HepG2 (cell line): Measurements from ENCODE around the gene TSKU. TPM values are rescaled to one million over a fixed set of nuclear protein-coding genes. Genes with fewer than 3 reads are reported as not detected.
"Not testable (repeated sequence)": the region's sequence is repeated elsewhere in the genome, so short reads cannot be mapped to it uniquely, and the experiment has no call there.

Experiments
- ATAC-seq: fragments of 200-7000 bp; cut with Tn5 transposase; 3 replicates; pipeline ENCODE4 v1.9.1; 2020; ENCODE audit warnings: mild to moderate bottlenecking, moderate library complexity
- BruUV-seq: library from RNA; stranded (reverse); fragments of 400-500 nt; replicated peaks from 2 replicates; lab custom pipeline; 2021; lab: Mats Ljungman, UMichigan
- CTCF ChIA-PET: fragments of 300-600 bp; formaldehyde crosslinking; extraction: SDS; loops from one replicate; lab custom pipeline; 2021; ENCODE audit warnings: low total read pairs, inconsistent platforms, low intra/inter-chr PET ratio; lab: Yijun Ruan, JAX
- POLR2A ChIA-PET: fragments of 350-600 bp; sonication (Branson Sonifier 250); formaldehyde crosslinking; loops from one replicate; lab custom pipeline; 2020; ENCODE audit warnings: antibody characterized with exemption, inconsistent platforms; lab: Yijun Ruan, JAX
- DNase-seq: peaks from one replicate; pipeline ENCODE4 v3.0.0-alpha.2; 2015; ENCODE audit warnings: low spot score
- FAIRE-seq: peaks from 3 replicates; lab custom pipeline; 2011; peaks lifted over from hg19 to GRCh38; lab: Jason Lieb, UNC
- H2AFZ ChIP-seq: one replicate; pipeline ENCODE4 v1.6.1; 2011; ENCODE audit warnings: low read length, inconsistent platforms
- H3K27ac ChIP-seq: fragments of 300-600 bp; 3 replicates; pipeline ENCODE4 v1.8.0; 2011; ENCODE audit warnings: mixed run types, mild to moderate bottlenecking, mixed read lengths, low read length, inconsistent platforms; ENCODE audit not compliant: insufficient read depth; ENCODE audit errors: extremely low read length
- H3K27me3 ChIP-seq, 2 experiments: fragments of 200-600 bp in 1 of 2; 2 replicates in 1 of 2; 3 replicates in 1 of 2; pipeline versions ENCODE4 v1.6.0 to v1.8.0; 2011; ENCODE audit warnings: low read length in 2 of 2, mild to moderate bottlenecking in 2 of 2, moderate library complexity in 2 of 2, inconsistent platforms in 1 of 2; ENCODE audit not compliant: insufficient read depth in 2 of 2, control insufficient read depth in 1 of 2
- H3K36me3 ChIP-seq, 2 experiments: fragments of 200-600 bp in 1 of 2; replicated peaks in 1 of 2; 2 replicates in 1 of 2; 3 replicates in 1 of 2; pipeline versions ENCODE4 v1.5.1 to v1.8.0; 2011; ENCODE audit warnings: low read length in 2 of 2, inconsistent platforms in 1 of 2; ENCODE audit not compliant: insufficient read depth in 2 of 2, control insufficient read depth in 1 of 2
- H3K4me1 ChIP-seq: 2 replicates; pipeline ENCODE4 v1.5.1; 2012; ENCODE audit warnings: low read length, inconsistent platforms; ENCODE audit not compliant: insufficient read depth
- H3K4me2 ChIP-seq: 2 replicates; pipeline ENCODE4 v1.6.0; 2011; ENCODE audit warnings: low read depth, low read length, inconsistent platforms
- H3K4me3 ChIP-seq, 3 experiments: fragments of 200-600 bp in 1 of 3; sonication (generic), shearing (Covaris generic) in 1 of 3; replicated peaks in 1 of 3; 2 replicates each; pipeline ENCODE4 v1.5.1; 2011 to 2016; ENCODE audit warnings: low read length in 3 of 3, inconsistent platforms in 2 of 3, low read depth in 2 of 3, mild to moderate bottlenecking in 2 of 3, control low read depth in 1 of 3, mixed read lengths in 1 of 3; ENCODE audit not compliant: insufficient read depth in 1 of 3
- H3K79me2 ChIP-seq: one replicate; pipeline ENCODE4 v1.6.1; 2011; ENCODE audit warnings: low read length, inconsistent platforms; ENCODE audit not compliant: insufficient read depth
- H3K9ac ChIP-seq: 2 replicates; pipeline ENCODE4 v1.6.0; 2011; ENCODE audit warnings: mild to moderate bottlenecking, low read depth, low read length, inconsistent platforms; ENCODE audit not compliant: insufficient read depth
- H3K9me3 ChIP-seq: 2 replicates; pipeline ENCODE4 v1.5.1; 2012; ENCODE audit warnings: mild to moderate bottlenecking, low read length
- H4K20me1 ChIP-seq: 2 replicates; pipeline ENCODE4 v1.6.0; 2011; ENCODE audit warnings: inconsistent platforms, mild to moderate bottlenecking, low read length, moderate library complexity; ENCODE audit not compliant: insufficient read depth
- ATF3 ChIP-seq: sonication (generic); formaldehyde crosslinking; IDR thresholded peaks from 2 replicates; pipeline ENCODE4 v1.4.0; 2020; ENCODE audit warnings: missing genetic modification reagents
- ATF4 ChIP-seq, 2 experiments: fragments of 450-650 bp in 1 of 2; sonication (generic) in 1 of 2; formaldehyde crosslinking; IDR thresholded peaks; 2 replicates each; pipeline versions ENCODE4 v1.5.0 to v1.8.0; 2020 to 2022; ENCODE audit warnings: mild to moderate bottlenecking in 1 of 2, missing genetic modification reagents in 1 of 2
- EP300 ChIP-seq, 3 experiments: sonication (generic) in 1 of 3; formaldehyde crosslinking in 1 of 3; IDR thresholded peaks; 2 replicates each; pipeline versions ENCODE4 v1.5.1 to v1.6.1; 2011 to 2020; ENCODE audit warnings: low read depth in 2 of 3, low read length in 2 of 3, borderline replicate concordance in 1 of 3, improper control_type of control experiment in 1 of 3, mild to moderate bottlenecking in 1 of 3, missing genetic modification reagents in 1 of 3, moderate library complexity in 1 of 3
- PAX8 ChIP-seq: sonication (generic); formaldehyde crosslinking; IDR thresholded peaks from 2 replicates; pipeline ENCODE4 v1.8.0; 2022; ENCODE audit warnings: mild to moderate bottlenecking, missing genetic modification reagents, borderline replicate concordance
- PITX1 ChIP-seq: sonication (generic); formaldehyde crosslinking; IDR thresholded peaks from 2 replicates; pipeline ENCODE4 v1.5.1; 2020; ENCODE audit warnings: mild to moderate bottlenecking, missing genetic modification reagents
- POGK ChIP-seq: sonication (generic); formaldehyde crosslinking; conservative IDR thresholded peaks from 2 replicates; pipeline ENCODE4 v1.8.0; 2022; ENCODE audit warnings: mild to moderate bottlenecking, moderate library complexity, missing genetic modification reagents
- PPARG ChIP-seq: conservative IDR thresholded peaks from 2 replicates; pipeline ENCODE4 v1.6.1; 2016; ENCODE audit warnings: missing biosample characterization, missing genetic modification reagents
- ZNF841 ChIP-seq: sonication (generic); formaldehyde crosslinking; IDR thresholded peaks from 2 replicates; pipeline ENCODE4 v1.8.1; 2023; ENCODE audit warnings: missing genetic modification reagents, borderline replicate concordance
- WGBS: methylation state at CpG from one replicate; pipeline ENCODE4 v1.1.6; 2017; ENCODE audit warnings: low lambda C conversion rate; 5-methylcytosine and 5-hydroxymethylcytosine counted together
- in situ Hi-C: cut with HindIII; loops from 2 replicates; pipeline ENCODE4 v1.10.0; 2017; ENCODE audit warnings: low pct_unique_long_range_greater_than_20kb; ENCODE audit not compliant: extremely low pct_ligation_motif_present
- intact Hi-C: fragments of 100-400 bp; cut with micrococcal nuclease; formaldehyde crosslinking; loops from one replicate; pipeline ENCODE4 v1.10.0; 2022; ENCODE audit not compliant: unreplicated experiment
- polyA plus RNA-seq, 8 experiments: library from polyadenylated mRNA; depleted of rRNA in 3 of 8; stranded (reverse) in 7 of 8; unstranded in 1 of 8; fragments of >200 nt; fragmentation: Illumina TruSeq in 4 of 8; extraction: Trizol in 4 of 8; gene quantifications; 2 replicates each; pipeline versions ENCODE4 v1.2.1 to v1.2.3, GENCODE V29; 2011 to 2016; ENCODE audit warnings: low read depth in 4 of 8, missing spikeins in 1 of 8, mixed read lengths in 1 of 8; ENCODE audit not compliant: insufficient read depth in 1 of 8
- total RNA-seq, 5 experiments: library from RNA; depleted of rRNA; stranded (reverse); fragments of >200 nt; fragmentation: Illumina TruSeq; extraction: Trizol; gene quantifications; 2 replicates each; pipeline ENCODE4 v1.2.3, GENCODE V29; 2016; ENCODE audit warnings: low read depth in 1 of 5

Gene TSKU
- total and polyA plus RNA-seq, 2 of the 13 experiments (the other 11 are each of a cell fraction or from before 2014, with no cell fraction given) = 20.3 to 21.4 TPM

GRCh38 chr11:76791002-76791770, 8.0 kb downstream of the TSKU start:
- 90% methylated on average over 2 of the region's 4 CpGs for WGBS
- DNase-seq, H3K9ac ChIP-seq, intact Hi-C loops, CTCF ChIA-PET, H3K36me3 ChIP-seq, H3K4me3 ChIP-seq, H3K4me2 ChIP-seq, H3K9me3 ChIP-seq, ATAC-seq, FAIRE-seq, BruUV-seq, H3K27me3 ChIP-seq, H2AFZ ChIP-seq: not testable (repeated sequence)
- POLR2A ChIA-PET = interaction anchor here (0.9 to 1.4 kb wide), 4 partner anchors 11 to 23 kb away, joined by 3 read pairs; no protein-coding TSS in a partner anchor
- H3K4me1 ChIP-seq = peaks cover 91% of the 10 kb centered on the region
- peak; percentile 99 for TF ChIP-seq ZNF841 (CRISPR knock-in tag)
- TF ChIP-seq PPARG = 0 out of 2 replicates have a peak, but pooled peaks have one; percentile 22
- peak overlapping the region; percentile 77 for H3K27ac ChIP-seq
- H3K79me2 ChIP-seq = peaks cover 87% of the 10 kb centered on the region
- peaks cover 48% of the 10 kb centered on the region for H4K20me1 ChIP-seq
- in situ Hi-C loops = loop anchor here (10.0 kb wide), 1 partner anchor 46 kb away; no protein-coding TSS in a partner anchor

GRCh38 chr11:76791861-76792260, 8.7 kb downstream of the TSKU start:
- ATAC-seq (no peak), FAIRE-seq (no peak), DNase-seq (peak; percentile 35)
- peaks cover 0 to 15% of the 10 kb centered on the region in 2 experiments; a peak in 4 of 5 replicates for H3K36me3 ChIP-seq
- intact Hi-C loops = no loop called here
- H3K4me2 ChIP-seq = peak overlapping the region; percentile 43
- H3K4me1 ChIP-seq = peaks cover 84% of the 10 kb centered on the region
- H3K9ac ChIP-seq = no peak overlapping the region
- no peaks in the 10 kb centered on the region for H3K27me3 ChIP-seq
- no peak overlapping the region for H2AFZ ChIP-seq
- BruUV-seq = no TSS peak
- CTCF ChIA-PET = no interaction called here
- H3K9me3 ChIP-seq = no peaks in the 10 kb centered on the region
- POLR2A ChIA-PET = interaction anchor here (1.1 to 1.4 kb wide), 4 partner anchors 9 to 24 kb away, joined by 3 read pairs; partner anchors contain the start of gene TSKU
- peaks cover 81% of the 10 kb centered on the region for H3K79me2 ChIP-seq
- H3K27ac ChIP-seq = peak overlapping the region; percentile 77
- H3K4me3 ChIP-seq = no peak overlapping the region
- in situ Hi-C loops = loop anchor here (10.0 kb wide), 1 partner anchor 47 kb away; no protein-coding TSS in a partner anchor
- 42% methylated on average over 3 of the region's 6 CpGs for WGBS
- peaks cover 41% of the 10 kb centered on the region for H4K20me1 ChIP-seq
- TF ChIP-seq POGK (CRISPR knock-in tag) (no peak), PITX1 (CRISPR knock-in tag) (no peak), PAX8 (CRISPR knock-in tag) (no peak), ATF4 (CRISPR knock-in tag; IDR thresholded peaks at IDR 0.05) (peak in 1 of 2 experiments; percentile 81; a peak in 2 of 4 replicates), ATF3 (peak; percentile 66; the same call in 1 of the 2 replicates), EP300 (IDR thresholded peaks at IDR 0.05; ENCODE audit: low read depth in 2 of 2, low read length in 2 of 2) (0 out of 4 replicates have a peak, but pooled peaks of 1 of the 2 experiments have one; percentile 17), EP300 (CRISPR knock-in tag; IDR thresholded peaks at IDR 0.05; ENCODE audit: borderline replicate concordance) (no peak)
